ENCODE data around the gene GCLC. TPM values are rescaled to one million over a fixed set of nuclear protein-coding genes. Genes with fewer than 3 reads are reported as not detected.

The GCLC gene
- total RNA-seq, 1 experiment from 2014 or later = 88.9 TPM

- ChIA-PET CTCF (no interaction called here), POLR2A (no interaction called here)
- H3K27me3 Mint-ChIP-seq (ENCODE audit: insufficient read depth, unreplicated experiment) = peaks cover 3% of the 10 kb centered on the region
- intact Hi-C loops (cut with micrococcal nuclease; ENCODE audit: unreplicated experiment) = no loop called here
- H3K4me1 Mint-ChIP-seq (ENCODE audit: low read depth, unreplicated experiment) = no peaks in the 10 kb centered on the region
- Histone ChIP-seq H3K27me3 (replicated peaks; ENCODE audit: control insufficient read depth, insufficient read depth, low read length) (no peaks in the 10 kb centered on the region), H3K4me3 (ENCODE audit: low read depth, low read length) (no peak overlapping the region), H3K36me3 (ENCODE audit: control insufficient read depth, insufficient read depth, low read length) (no peaks in the 10 kb centered on the region), H3K9me3 (no peaks in the 10 kb centered on the region), H3K4me1 (no peaks in the 10 kb centered on the region)
- no peaks in the 10 kb centered on the region for H3K36me3 Mint-ChIP-seq (ENCODE audit: insufficient read depth, unreplicated experiment)
- TF ChIP-seq CTCF (IDR thresholded peaks at IDR 0.05; ENCODE audit: insufficient read depth in 1 of 2, low read depth in 1 of 2, low read length in 1 of 2, severe bottlenecking in 1 of 2, unreplicated experiment in 1 of 2) = no peak
- H3K9me3 Mint-ChIP-seq (ENCODE audit: unreplicated experiment) = no peaks in the 10 kb centered on the region
- H3K27ac Mint-ChIP-seq (ENCODE audit: unreplicated experiment) = no peak overlapping the region
- H3K4me3 Mint-ChIP-seq (ENCODE audit: unreplicated experiment) = no peak overlapping the region
- no peak for DNase-seq
- no TSS peak for BruUV-seq (replicated peaks)
Measured at GRCh38 chr6:53474010-53474409, 70.9 kb downstream of the GCLC start.

- H3K36me3 Mint-ChIP-seq (ENCODE audit: insufficient read depth, unreplicated experiment) = no peaks in the 10 kb centered on the region
- BruUV-seq (replicated peaks) = no TSS peak
- TF ChIP-seq CTCF (IDR thresholded peaks at IDR 0.05; ENCODE audit: insufficient read depth in 1 of 2, low read depth in 1 of 2, low read length in 1 of 2, severe bottlenecking in 1 of 2, unreplicated experiment in 1 of 2) = no peak
- H3K4me3 Mint-ChIP-seq (ENCODE audit: unreplicated experiment) = no peak overlapping the region
- H3K36me3 ChIP-seq (ENCODE audit: control insufficient read depth, insufficient read depth, low read length) = no peaks in the 10 kb centered on the region
- intact Hi-C loops (cut with micrococcal nuclease; ENCODE audit: unreplicated experiment) = no loop called here
- 0 out of 2 replicates have a peak, but pooled peaks cover 5% of the 10 kb centered on the region for H3K4me1 ChIP-seq
- ChIA-PET CTCF (interaction anchor here (0.7 kb wide), 1 partner anchor 36 kb away, joined by 3 read pairs; no protein-coding TSS in a partner anchor), POLR2A (no interaction called here)
- H3K9me3 Mint-ChIP-seq (ENCODE audit: unreplicated experiment) = no peaks in the 10 kb centered on the region
- H3K4me3 ChIP-seq (ENCODE audit: low read depth, low read length) = no peak overlapping the region
- no peaks in the 10 kb centered on the region for H3K9me3 ChIP-seq
- H3K27me3 Mint-ChIP-seq (ENCODE audit: insufficient read depth, unreplicated experiment) = no peaks in the 10 kb centered on the region
- H3K4me1 Mint-ChIP-seq (ENCODE audit: low read depth, unreplicated experiment) = peaks cover 14% of the 10 kb centered on the region
- no peak overlapping the region for H3K27ac Mint-ChIP-seq (ENCODE audit: unreplicated experiment)
- no peak for DNase-seq
- no peaks in the 10 kb centered on the region for H3K27me3 ChIP-seq (replicated peaks; ENCODE audit: control insufficient read depth, insufficient read depth, low read length)
Measured at GRCh38 chr6:53469163-53469562, 75.7 kb downstream of the GCLC start.

GRCh38 chr6:53466257-53466656, 78.6 kb downstream of the GCLC start:
- DNase-seq = no peak
- POLR2A ChIA-PET = no interaction called here

More at GRCh38 chr6:53466257-53466656, 78.6 kb downstream of the GCLC start:
- no peak for TF ChIP-seq CTCF (IDR thresholded peaks at IDR 0.05; ENCODE audit: insufficient read depth in 1 of 2, low read depth in 1 of 2, low read length in 1 of 2, severe bottlenecking in 1 of 2, unreplicated experiment in 1 of 2)
- no TSS peak for BruUV-seq (replicated peaks)
- Histone ChIP-seq H3K9me3 (no peaks in the 10 kb centered on the region), H3K36me3 (ENCODE audit: control insufficient read depth, insufficient read depth, low read length) (no peaks in the 10 kb centered on the region), H3K4me3 (ENCODE audit: low read depth, low read length) (no peak overlapping the region), H3K4me1 (0 out of 2 replicates have a peak, but pooled peaks cover 5% of the 10 kb centered on the region), H3K27me3 (replicated peaks; ENCODE audit: control insufficient read depth, insufficient read depth, low read length) (no peaks in the 10 kb centered on the region)
- CTCF ChIA-PET = no interaction called here
- intact Hi-C loops (cut with micrococcal nuclease; ENCODE audit: unreplicated experiment) = no loop called here
- Mint-ChIP-seq H3K27ac (ENCODE audit: unreplicated experiment) (no peak overlapping the region), H3K4me1 (ENCODE audit: low read depth, unreplicated experiment) (peaks cover 20% of the 10 kb centered on the region), H3K9me3 (ENCODE audit: unreplicated experiment) (no peaks in the 10 kb centered on the region), H3K36me3 (ENCODE audit: insufficient read depth, unreplicated experiment) (no peaks in the 10 kb centered on the region), H3K27me3 (ENCODE audit: insufficient read depth, unreplicated experiment) (peaks cover 4% of the 10 kb centered on the region), H3K4me3 (ENCODE audit: unreplicated experiment) (no peak overlapping the region)
